ENCODE results near the gene ARHGAP21.

The ARHGAP21 gene

DNA sequence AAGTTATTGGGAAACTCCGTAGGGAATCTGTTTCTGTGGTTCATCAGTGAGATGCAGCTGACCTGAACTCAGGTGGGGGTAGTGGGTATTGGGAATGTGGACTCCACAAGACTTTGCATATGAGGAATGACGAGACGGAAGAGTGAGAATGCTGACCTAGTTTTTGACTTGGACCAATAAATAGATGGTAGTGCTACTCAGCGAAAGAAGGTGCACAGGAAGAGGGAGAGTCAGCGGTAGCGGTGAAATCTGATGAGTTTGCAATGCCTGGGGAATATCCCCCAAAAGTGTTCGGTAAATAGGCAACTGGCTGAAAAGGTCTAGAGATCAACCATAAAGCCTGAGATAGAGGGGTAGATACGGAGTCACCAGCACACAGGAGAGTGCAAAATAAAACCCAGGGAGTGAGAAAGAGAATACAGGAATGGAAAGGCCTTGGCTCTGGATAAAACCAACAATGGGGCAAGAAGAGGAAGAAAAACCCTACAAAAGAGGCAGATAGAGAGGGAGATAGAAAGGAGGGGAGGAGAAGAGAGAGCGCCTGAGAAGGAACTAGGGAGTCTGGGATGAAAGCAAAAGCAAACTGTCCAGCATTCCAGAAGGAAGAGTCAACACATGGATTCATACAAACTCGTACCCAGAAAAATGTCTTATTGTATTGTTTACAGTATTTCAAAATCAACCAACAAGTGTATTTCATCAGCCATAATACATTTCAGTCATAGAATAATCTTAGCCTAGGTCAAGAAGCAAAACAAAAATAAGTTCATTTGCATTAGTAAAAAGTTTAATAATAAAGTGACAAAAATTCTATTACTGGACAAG is 5.4 kb downstream of the ARHGAP21 start:
- H3K27ac ChIP-seq, result no peak overlapping the region
- H3K27me3 ChIP-seq, result no peaks in the 10 kb centered on the region
- no peak for TF ChIP-seq Cebpa-rat (IDR thresholded peaks at IDR 0.05)
- peaks cover 36 to 70% (median 56%) of the 10 kb centered on the region in 10 experiments for H3K4me1 ChIP-seq
- peaks cover 9 to 41% (median 20%) of the 10 kb centered on the region in 11 experiments; a peak in 20 of 22 replicates for H3K36me3 ChIP-seq
- H3K4me3 ChIP-seq, result no peak overlapping the region
- peak overlapping the region in 9 of 11 experiments; percentile 6 to 100 (median 97); a peak in 13 of 22 replicates for H3K4me2 ChIP-seq
- 0 out of 22 replicates have a peak, but pooled peaks cover 0 to 4% (median 0%) of the 10 kb centered on the region in 11 experiments for H3K9me3 ChIP-seq (replicated peaks in 1 of 11)
- H3K9ac ChIP-seq, result no peak overlapping the region
- H4K20me1 ChIP-seq, result peaks cover 43 to 93% (median 86%) of the 10 kb centered on the region in 11 experiments; a peak in 21 of 22 replicates

DNA sequence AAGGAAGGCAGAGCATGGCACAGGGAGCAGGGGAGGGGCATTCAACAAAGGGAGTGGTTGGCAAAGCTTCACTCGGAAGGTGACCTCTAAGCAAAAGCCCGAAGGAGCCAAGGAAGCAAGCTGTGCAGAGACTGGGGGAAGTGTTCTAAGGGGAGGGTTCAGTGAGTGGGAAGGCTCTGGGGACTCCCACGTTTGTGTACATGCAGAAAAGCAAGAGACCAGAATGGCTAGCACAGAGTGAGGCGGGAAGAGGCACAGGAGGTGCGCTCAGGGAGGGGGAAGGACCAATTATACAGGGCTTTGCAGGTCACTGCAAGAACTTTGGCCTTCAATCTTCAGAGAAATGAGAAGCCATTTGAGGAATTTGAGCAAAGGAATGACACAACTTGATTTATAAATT is 7.4 kb downstream of the ARHGAP21 start:
- Histone ChIP-seq H3K9ac (no peak overlapping the region), H3K4me3 (no peak overlapping the region), H3K36me3 (peaks cover 5 to 46% (median 15%) of the 10 kb centered on the region in 11 experiments; a peak in 20 of 22 replicates), H3K4me1 (peaks cover 29 to 71% (median 46%) of the 10 kb centered on the region in 10 experiments), H3K4me2 (peak overlapping the region in 8 of 11 experiments; percentile 5 to 98 (median 26); a peak in 11 of 22 replicates), H4K20me1 (peaks cover 37 to 100% (median 89%) of the 10 kb centered on the region in 11 experiments; a peak in 21 of 22 replicates), H3K9me3 (replicated peaks in 1 of 11) (0 out of 22 replicates have a peak, but pooled peaks cover 0 to 4% (median 0%) of the 10 kb centered on the region in 11 experiments), H3K27me3 (no peaks in the 10 kb centered on the region), H3K27ac (no peak overlapping the region)
- no peak for TF ChIP-seq Cebpa-rat (IDR thresholded peaks at IDR 0.05)

DNA sequence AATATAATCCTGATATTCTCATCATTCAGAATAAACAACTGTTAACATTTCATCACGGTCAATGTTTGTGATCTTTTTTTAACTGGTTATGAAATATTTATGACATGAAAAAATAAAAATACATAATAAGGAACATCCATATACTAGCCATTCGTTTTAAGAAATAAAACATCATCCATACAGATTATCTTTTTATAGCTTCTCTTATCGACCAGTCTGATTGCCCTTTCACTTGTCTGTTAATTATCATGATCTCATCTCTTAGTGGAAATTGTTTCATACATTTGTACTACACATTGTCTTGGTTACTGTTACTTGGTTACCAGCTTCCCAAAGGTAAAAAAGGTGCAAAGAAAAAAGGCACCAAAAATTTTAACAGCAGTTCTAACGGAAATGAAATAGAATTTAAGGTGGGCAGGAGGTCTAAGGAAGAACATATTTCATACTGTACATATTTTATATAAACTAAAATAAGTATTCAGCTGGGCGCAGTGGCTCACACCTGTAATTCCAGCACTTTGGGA is 8.4 kb downstream of the ARHGAP21 start:
- H3K9me3 ChIP-seq (replicated peaks in 1 of 11), result peaks cover 0 to 5% (median 0%) of the 10 kb centered on the region in 11 experiments; a peak in 1 of 22 replicates
- H4K20me1 ChIP-seq, result peaks cover 29 to 98% (median 79%) of the 10 kb centered on the region in 11 experiments; a peak in 21 of 22 replicates
- no peak overlapping the region for H3K9ac ChIP-seq
- no peak overlapping the region for H3K4me3 ChIP-seq
- H3K4me2 ChIP-seq, result no peak overlapping the region
- no peak for TF ChIP-seq Cebpa-rat (IDR thresholded peaks at IDR 0.05)
- peaks cover 21 to 68% (median 37%) of the 10 kb centered on the region in 10 experiments for H3K4me1 ChIP-seq
- H3K27me3 ChIP-seq, result no peaks in the 10 kb centered on the region
- no peak overlapping the region for H3K27ac ChIP-seq
- H3K36me3 ChIP-seq, result peaks cover 0 to 37% (median 11%) of the 10 kb centered on the region in 11 experiments; a peak in 13 of 22 replicates

DNA sequence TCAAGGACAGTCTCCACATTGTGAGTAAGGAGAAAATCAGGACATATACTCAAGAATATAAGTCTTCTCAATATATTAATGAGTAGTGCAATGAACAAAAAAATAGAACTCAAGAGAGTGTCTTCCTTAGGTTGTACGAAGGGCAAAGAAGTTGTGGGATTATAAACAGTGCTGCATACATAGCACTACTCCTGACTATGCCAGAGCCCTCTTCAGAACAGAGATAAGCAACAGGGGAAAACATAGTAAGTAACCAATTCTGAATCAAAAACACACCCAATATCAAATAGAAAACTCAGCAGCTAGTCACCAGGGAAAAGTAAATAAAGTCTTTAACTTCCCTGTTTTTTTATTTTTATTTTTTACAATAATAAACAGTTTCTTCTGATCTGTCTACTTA is 10.6 kb downstream of the ARHGAP21 start:
- H3K36me3 ChIP-seq, result peaks cover 0 to 31% (median 8%) of the 10 kb centered on the region in 11 experiments; a peak in 12 of 22 replicates
- TF ChIP-seq Cebpa-rat (IDR thresholded peaks at IDR 0.05), result no peak
- H3K27me3 ChIP-seq, result no peaks in the 10 kb centered on the region
- peak overlapping the region in 1 of 11 experiments; percentile 33; a peak in 2 of 22 replicates for H3K4me2 ChIP-seq
- H3K9ac ChIP-seq, result no peak overlapping the region
- H4K20me1 ChIP-seq, result peaks cover 19 to 98% (median 71%) of the 10 kb centered on the region in 11 experiments; a peak in 21 of 22 replicates
- no peak overlapping the region for H3K27ac ChIP-seq
- H3K9me3 ChIP-seq (replicated peaks in 1 of 11), result peaks cover 0 to 6% (median 0%) of the 10 kb centered on the region in 11 experiments; a peak in 1 of 22 replicates
- H3K4me3 ChIP-seq, result no peak overlapping the region
- H3K4me1 ChIP-seq, result peaks cover 5 to 51% (median 22%) of the 10 kb centered on the region in 10 experiments; a peak in 19 of 20 replicates

DNA sequence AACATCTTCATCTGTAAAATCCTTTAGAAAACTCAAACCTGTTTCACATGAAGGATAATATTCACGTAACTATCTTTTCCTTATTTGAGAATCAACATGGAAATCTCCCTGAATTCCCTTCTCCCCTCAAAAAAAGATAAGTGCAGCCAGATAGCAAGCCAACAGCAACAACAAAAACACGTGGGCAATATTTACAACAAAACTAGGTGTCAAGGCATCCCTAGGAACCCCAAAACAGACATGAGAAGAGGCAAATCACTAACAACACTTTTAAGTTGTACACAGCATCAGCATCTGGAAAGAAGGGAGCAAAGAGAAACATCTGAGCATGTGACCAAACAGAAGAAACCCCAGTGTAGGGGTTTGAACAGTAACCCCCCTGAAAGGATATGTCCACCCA is 12.2 kb downstream of the ARHGAP21 start:
- peak overlapping the region in 1 of 11 experiments; percentile 11; a peak in 1 of 22 replicates for H3K4me2 ChIP-seq
- no peak overlapping the region for H3K27ac ChIP-seq
- H3K9ac ChIP-seq, result no peak overlapping the region
- H3K9me3 ChIP-seq (replicated peaks in 1 of 11), result peaks cover 0 to 6% (median 0%) of the 10 kb centered on the region in 11 experiments; a peak in 1 of 22 replicates
- H3K36me3 ChIP-seq, result peaks cover 0 to 22% (median 0%) of the 10 kb centered on the region in 11 experiments; a peak in 5 of 22 replicates
- no peaks in the 10 kb centered on the region for H3K27me3 ChIP-seq
- TF ChIP-seq Cebpa-rat (IDR thresholded peaks at IDR 0.05), result no peak
- no peak overlapping the region for H3K4me3 ChIP-seq
- peaks cover 10 to 98% (median 62%) of the 10 kb centered on the region in 11 experiments; a peak in 21 of 22 replicates for H4K20me1 ChIP-seq
- H3K4me1 ChIP-seq, result peaks cover 9 to 51% (median 23%) of the 10 kb centered on the region in 10 experiments; a peak in 19 of 20 replicates

DNA sequence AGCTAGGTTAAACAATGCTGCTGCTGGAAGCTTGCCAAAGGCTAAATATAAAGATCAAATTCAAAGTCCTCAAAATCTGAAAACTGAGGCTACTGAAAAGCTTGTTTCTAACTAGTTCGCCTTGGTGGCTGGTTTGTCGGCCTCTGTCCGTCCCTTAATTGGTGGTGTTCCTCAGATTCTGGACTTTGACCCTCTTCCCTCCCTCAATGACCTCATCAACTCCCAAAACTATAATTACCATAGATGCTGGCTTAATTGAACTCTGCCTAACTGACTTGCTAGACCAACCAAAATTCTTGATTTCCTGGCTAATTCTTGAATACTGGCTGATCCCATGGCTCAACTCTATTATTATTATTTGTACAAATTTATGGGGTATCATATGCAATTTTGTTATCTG is 15.6 kb downstream of the ARHGAP21 start:
- H4K20me1 ChIP-seq, result peaks cover 0 to 98% (median 47%) of the 10 kb centered on the region in 11 experiments; a peak in 14 of 22 replicates

DNA sequence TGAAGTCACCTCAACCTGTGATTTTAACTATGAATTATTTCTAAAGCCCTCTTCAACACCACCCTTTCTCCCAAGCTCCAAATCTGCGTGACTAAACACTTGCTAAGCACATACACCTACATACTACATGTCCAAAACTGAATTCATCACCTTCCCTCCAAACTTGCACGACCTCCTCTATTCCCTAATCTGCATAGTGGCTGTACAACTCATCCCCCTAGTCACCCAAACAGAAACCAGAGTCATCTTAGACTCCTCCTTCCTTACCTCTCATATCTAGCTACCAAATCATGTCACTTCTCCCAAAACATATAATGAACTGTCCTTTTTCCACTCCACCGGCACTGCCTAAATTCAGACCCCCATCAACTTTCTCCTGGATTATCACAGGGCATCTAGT is 16.2 kb downstream of the ARHGAP21 start:
- Histone ChIP-seq H3K27ac (peak overlapping the region in 4 of 11 experiments; percentile 59 to 78 (median 67); a peak in 7 of 22 replicates), H3K9me3 (replicated peaks in 1 of 11) (peaks cover 0 to 7% (median 0%) of the 10 kb centered on the region in 11 experiments; a peak in 1 of 22 replicates), H3K4me3 (no peak overlapping the region), H3K4me1 (peaks cover 11 to 68% (median 32%) of the 10 kb centered on the region in 10 experiments), H3K27me3 (no peaks in the 10 kb centered on the region), H3K4me2 (peak overlapping the region in 7 of 11 experiments; percentile 15 to 82 (median 68); a peak in 13 of 22 replicates), H3K9ac (no peak overlapping the region), H3K36me3 (peaks cover 0 to 10% (median 0%) of the 10 kb centered on the region in 11 experiments; a peak in 4 of 22 replicates), H4K20me1 (peaks cover 0 to 96% (median 42%) of the 10 kb centered on the region in 11 experiments; a peak in 13 of 22 replicates)
- TF ChIP-seq Cebpa-rat (IDR thresholded peaks at IDR 0.05), result no peak

More for the DNA sequence above, 15.6 kb downstream of the ARHGAP21 start:
- H3K9ac ChIP-seq, result no peak overlapping the region
- no peak for TF ChIP-seq Cebpa-rat (IDR thresholded peaks at IDR 0.05)
- H3K4me2 ChIP-seq, result peak overlapping the region in 4 of 11 experiments; percentile 18 to 78 (median 44); a peak in 5 of 22 replicates
- no peaks in the 10 kb centered on the region for H3K27me3 ChIP-seq
- H3K27ac ChIP-seq, result 0 out of 22 replicates have a peak overlapping the region, but pooled peaks of 3 of the 11 experiments have one; percentile 59 to 78 (median 66)
- H3K4me3 ChIP-seq, result no peak overlapping the region
- peaks cover 11 to 67% (median 32%) of the 10 kb centered on the region in 10 experiments for H3K4me1 ChIP-seq
- H3K9me3 ChIP-seq (replicated peaks in 1 of 11), result peaks cover 0 to 6% (median 0%) of the 10 kb centered on the region in 11 experiments; a peak in 1 of 22 replicates
- H3K36me3 ChIP-seq, result peaks cover 0 to 11% (median 0%) of the 10 kb centered on the region in 11 experiments; a peak in 4 of 22 replicates

DNA sequence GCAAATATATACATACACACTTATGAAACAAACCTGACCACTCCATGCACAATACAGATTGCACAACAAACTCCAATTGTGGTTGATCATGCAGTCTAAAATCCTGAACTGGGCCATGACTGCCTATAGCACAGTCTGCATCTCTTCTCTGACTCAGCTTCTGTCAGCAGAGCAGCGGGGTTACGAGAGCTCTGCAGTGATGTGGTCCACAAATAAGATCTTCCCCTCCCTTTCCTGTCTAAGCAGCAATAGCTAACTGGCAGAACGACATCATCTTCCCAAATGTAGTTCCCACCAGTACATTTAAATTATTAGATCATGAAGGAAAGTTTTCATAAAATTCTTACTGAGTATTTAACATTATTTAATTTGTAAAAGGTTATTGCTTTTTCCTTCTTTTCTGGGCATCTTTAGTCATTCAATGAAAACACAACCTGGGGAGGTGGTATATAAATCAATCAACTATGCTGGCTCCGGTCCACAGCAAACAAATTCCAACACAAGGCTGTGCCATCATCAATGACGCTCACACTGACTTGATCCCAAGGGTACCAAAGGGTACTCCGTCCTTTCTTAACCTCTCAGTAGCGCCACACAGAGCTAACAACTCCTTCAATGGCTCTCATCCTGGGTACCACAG is 17.1 kb downstream of the ARHGAP21 start:
- Histone ChIP-seq H3K27me3 (no peaks in the 10 kb centered on the region), H3K4me1 (peaks cover 14 to 73% (median 35%) of the 10 kb centered on the region in 10 experiments), H4K20me1 (peaks cover 0 to 96% (median 35%) of the 10 kb centered on the region in 11 experiments; a peak in 11 of 22 replicates), H3K9ac (peak overlapping the region in 2 of 11 experiments; percentile 38 to 43; a peak in 5 of 22 replicates), H3K27ac (peak overlapping the region in 10 of 11 experiments; percentile 25 to 78 (median 57); a peak in 16 of 22 replicates), H3K4me3 (no peak overlapping the region), H3K4me2 (peak overlapping the region; percentile 3 to 82 (median 60); a peak in 21 of 22 replicates), H3K9me3 (replicated peaks in 1 of 11) (peaks cover 0 to 10% (median 0%) of the 10 kb centered on the region in 11 experiments; a peak in 1 of 22 replicates), H3K36me3 (peaks cover 0 to 10% (median 0%) of the 10 kb centered on the region in 11 experiments; a peak in 2 of 22 replicates)
- peak in 9 of 11 experiments; percentile 25 to 90 (median 67); a peak in 14 of 22 replicates for TF ChIP-seq Cebpa-rat (IDR thresholded peaks at IDR 0.05)

Data from BLaER1 treated with 17β-estradiol and CSF1 and Interleukin-3, amounts not matched to agents 10 nM and 100 nM (cell line).